GM21390 (cell line): Measurements from ENCODE around the gene IQCN.

Experiments used
- ATAC-seq: cut with Tn5 transposase; IDR thresholded peaks from one replicate; pipeline ENCODE4 v1.9.1; 2021; ENCODE audit not compliant: unreplicated experiment

Gene IQCN

GRCh38 chr19:18287836-18288772 lies 13.9 kb upstream of the IQCN start:
- ATAC-seq = no peak

- ATAC-seq = no peak
These were observed 12.9 kb upstream of the IQCN start for GRCh38 chr19:18286973-18287635.

DNA sequence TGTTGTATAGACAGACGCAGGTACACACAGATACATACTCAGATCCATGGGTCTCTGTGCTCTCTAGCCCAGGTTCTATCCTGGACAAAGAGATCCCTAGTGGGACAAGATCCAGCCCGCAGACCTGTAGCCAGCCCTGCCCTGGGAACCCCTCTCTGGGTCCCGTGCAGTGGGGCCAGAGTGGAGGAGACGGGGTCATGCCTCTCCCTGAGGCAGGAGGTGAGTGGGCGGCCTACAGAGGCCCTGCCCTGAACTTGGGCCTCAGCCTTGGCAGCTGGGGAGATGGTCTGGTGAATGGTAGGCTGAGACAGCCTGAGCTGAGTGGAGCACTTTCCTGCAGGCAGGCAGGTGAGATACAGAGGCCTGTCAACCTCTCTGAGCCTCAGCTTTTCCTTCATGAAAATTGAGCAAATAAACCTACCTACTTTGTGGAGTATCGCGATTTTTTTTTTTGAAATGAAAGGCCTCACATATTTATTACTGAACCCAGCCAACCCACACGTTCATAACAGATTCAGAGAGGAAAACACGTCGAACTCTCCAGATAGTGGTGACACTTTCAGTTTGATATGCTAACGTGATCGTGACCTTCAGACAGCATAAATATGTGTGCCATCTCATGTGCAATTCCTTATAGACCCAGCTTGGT lies 10.6 kb upstream of the IQCN start:
- ATAC-seq = no peak

GRCh38 chr19:18283338-18283737 lies 9.1 kb upstream of the IQCN start:
- no peak for ATAC-seq

DNA sequence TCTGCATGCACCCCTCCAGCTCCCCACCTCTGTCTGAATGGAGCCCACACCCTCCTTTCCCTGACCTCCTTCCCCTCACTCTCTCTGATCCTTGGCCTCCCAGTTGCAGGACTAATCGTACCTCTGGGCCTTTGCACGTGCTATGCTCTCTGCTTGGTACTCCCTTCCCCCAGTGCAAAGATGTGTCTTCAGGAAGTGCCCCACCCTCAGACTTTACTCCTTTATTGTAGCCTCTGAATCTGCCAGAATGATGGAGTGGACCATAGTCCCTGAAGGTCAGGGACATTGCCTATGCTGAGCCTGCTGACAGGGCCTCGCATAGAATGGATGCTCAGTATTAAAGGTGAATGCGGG lies 8.5 kb upstream of the IQCN start:
- ATAC-seq = no peak

GRCh38 chr19:18282021-18282787 lies 8.0 kb upstream of the IQCN start:
- peak; percentile 31 for ATAC-seq

DNA sequence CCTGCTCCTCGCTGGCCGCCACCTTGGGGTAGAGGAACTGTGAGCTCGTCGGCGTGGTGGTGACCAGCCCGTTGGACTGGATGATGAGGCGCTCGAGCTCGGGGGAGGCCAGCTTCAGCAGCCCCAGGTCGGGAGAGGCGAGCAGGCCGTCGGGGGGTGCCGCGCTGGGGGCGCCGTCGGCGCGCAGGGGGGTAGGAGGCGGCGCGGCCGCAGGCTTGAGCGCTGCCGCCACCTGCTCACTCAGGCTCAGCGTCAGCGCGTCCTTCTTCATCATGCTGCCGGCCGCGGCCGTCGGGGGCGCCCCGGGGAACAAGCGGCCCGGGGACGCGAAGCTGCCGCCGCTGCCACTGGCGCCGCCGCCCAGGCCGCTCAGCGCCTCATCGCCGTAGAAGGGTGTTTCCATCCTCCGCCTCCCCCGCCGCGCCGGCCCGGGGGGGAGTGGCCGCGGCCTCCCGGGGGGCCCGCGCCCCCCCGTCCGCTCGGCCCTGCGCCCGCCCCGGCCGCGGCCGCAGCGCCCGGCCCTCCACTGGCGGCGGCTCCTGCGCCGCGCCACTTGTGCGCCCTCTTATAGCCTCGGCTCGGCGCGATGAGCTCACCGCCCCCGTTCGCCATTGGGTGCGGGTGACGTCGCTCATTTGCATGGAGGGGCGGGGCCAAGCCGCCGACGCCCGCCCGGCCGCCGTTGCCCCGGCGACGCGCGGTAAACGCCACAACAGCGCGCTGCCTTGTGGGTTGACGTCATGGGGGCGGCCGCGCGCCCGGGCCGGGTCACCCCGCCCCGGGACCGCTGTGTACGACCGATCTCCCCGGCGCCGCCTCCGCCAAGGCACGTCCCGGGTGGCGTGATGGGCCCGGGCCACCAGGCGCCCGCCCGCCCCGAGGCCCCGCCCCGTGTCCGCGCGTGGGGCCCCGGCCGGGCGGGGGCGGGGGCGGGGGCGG lies 7.1 kb upstream of the IQCN start, which contains the start of gene JUND:
Gene JUND (minus strand): TSS at position 541 of the 939 bp plus-strand sequence. CDS start 138 bp downstream, at position 403.
- peak; percentile 58 for ATAC-seq

GRCh38 chr19:18280247-18281081 lies 6.2 kb upstream of the IQCN start:
- ATAC-seq = peak; percentile 7

GRCh38 chr19:18279516-18280246 lies 5.4 kb upstream of the IQCN start:
- ATAC-seq = no peak

- no peak for ATAC-seq
These were observed 4.9 kb upstream of the IQCN start for GRCh38 chr19:18279266-18279515.

DNA sequence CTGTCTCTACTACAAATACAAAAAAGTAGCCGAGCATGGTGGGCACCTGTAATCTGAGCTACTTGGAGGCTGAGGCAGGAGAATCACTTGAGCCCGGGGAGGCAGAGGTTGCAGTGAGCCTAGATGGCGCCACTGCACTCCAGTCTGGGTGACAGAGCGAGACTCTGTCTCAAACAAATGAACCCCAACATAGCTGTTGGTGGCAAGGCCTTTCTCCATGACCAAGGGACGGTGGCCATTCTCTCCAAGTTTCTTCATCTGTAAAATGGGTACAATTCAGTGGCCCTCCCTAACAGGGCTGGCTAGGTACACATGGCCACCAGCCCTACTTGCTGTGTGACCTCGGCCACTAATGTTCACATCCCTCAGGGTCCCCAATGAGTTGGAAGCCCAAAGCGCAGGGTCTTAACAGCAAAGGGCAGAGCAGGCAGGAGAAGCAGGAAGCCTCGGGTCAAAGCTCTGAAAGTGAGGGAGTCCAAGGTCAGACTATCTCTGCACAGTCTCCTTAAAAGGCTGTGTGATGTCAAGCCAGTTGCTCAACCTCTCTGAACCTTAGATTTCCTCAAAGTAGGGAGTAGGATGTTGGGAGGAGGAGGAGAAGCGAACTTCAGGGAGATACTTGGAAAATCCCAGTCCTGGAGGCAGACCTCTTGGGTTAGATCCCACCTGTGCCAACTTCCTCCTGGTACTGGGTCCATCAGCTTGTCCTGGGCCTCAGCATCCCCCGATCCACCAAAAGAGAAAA lies 4.4 kb upstream of the IQCN start:
- ATAC-seq = no peak

- no peak for ATAC-seq
These were observed 617 bp upstream of the IQCN start for GRCh38 chr19:18274781-18275356.

GRCh38 chr19:18273561-18274218 lies 562 bp downstream of the IQCN start:
- ATAC-seq = no peak

GRCh38 chr19:18271433-18271841 lies 2.8 kb downstream of the IQCN start:
- no peak for ATAC-seq

GRCh38 chr19:18270326-18270725 lies 3.9 kb downstream of the IQCN start:
- no peak for ATAC-seq

- ATAC-seq = no peak
These were observed 5.1 kb downstream of the IQCN start for GRCh38 chr19:18269070-18269723.
